Kidney (tissue), 14 donors: ENCODE measurements around the gene RNASEH2A. TPM values are rescaled to one million over a fixed set of nuclear protein-coding genes. Genes with fewer than 3 reads are reported as not detected.

Source experiments
- DNase-seq, 5 donors: peaks; one replicate each; pipeline ENCODE4 v3.0.0-alpha.2; 2013 to 2020
- FAIRE-seq: peaks from 2 replicates; lab custom pipeline; 2012; peaks lifted over from hg19 to GRCh38; lab: Jason Lieb, UNC
- H3K27ac ChIP-seq, 2 donors: one replicate each; pipeline ENCODE4 v1.7.0; 2013; ENCODE audit warnings: low read depth in 2 of 2, low read length in 2 of 2, inconsistent platforms in 1 of 2
- H3K27me3 ChIP-seq: one replicate; pipeline ENCODE4 v1.7.1; 2013; ENCODE audit warnings: low read length, inconsistent platforms; ENCODE audit not compliant: control insufficient read depth, insufficient read depth
- H3K36me3 ChIP-seq, 3 donors: one replicate each; pipeline versions ENCODE4 v1.7.0 to v1.7.1; 2013; ENCODE audit warnings: low read length in 3 of 3, control low read depth in 1 of 3, inconsistent platforms in 1 of 3; ENCODE audit not compliant: insufficient read depth in 3 of 3, control insufficient read depth in 2 of 3
- H3K4me1 ChIP-seq, 3 donors: one replicate each; pipeline versions ENCODE4 v1.7.0 to v1.7.1; 2013; ENCODE audit warnings: low read length in 3 of 3, inconsistent platforms in 1 of 3, low read depth in 1 of 3; ENCODE audit not compliant: control insufficient read depth in 2 of 3, insufficient read depth in 2 of 3
- H3K4me3 ChIP-seq, 3 donors: one replicate each; pipeline versions ENCODE4 v1.7.0 to v1.8.1; 2013; ENCODE audit warnings: low read length in 3 of 3, control low read depth in 1 of 3, inconsistent platforms in 1 of 3
- H3K9ac ChIP-seq, 3 donors: one replicate each; pipeline versions ENCODE4 v1.7.0 to v1.7.1; 2013; ENCODE audit warnings: low read length in 3 of 3, control low read depth in 1 of 3, inconsistent platforms in 1 of 3
- H3K9me3 ChIP-seq, 3 donors: one replicate each; pipeline versions ENCODE4 v1.7.0 to v1.7.1; 2013; ENCODE audit warnings: low read length in 3 of 3, control low read depth in 1 of 3, inconsistent platforms in 1 of 3; ENCODE audit not compliant: control insufficient read depth in 2 of 3, insufficient read depth in 1 of 3
- CTCF ChIP-seq: IDR thresholded peaks from 3 replicates; pipeline ENCODE4 v1.5.1; 2012; ENCODE audit warnings: mild to moderate bottlenecking, moderate library complexity, borderline replicate concordance; ENCODE audit not compliant: insufficient read depth; ENCODE audit errors: extremely low read depth
- intact Hi-C: fragments of 100-400 bp; cut with DNase I; formaldehyde crosslinking; loops from one replicate; pipeline ENCODE4 v1.11.1; 2022
- microRNA-seq: library from miRNA; unstranded; fragments of <30 nt; microRNA quantifications from one replicate; pipeline ENCODE4 v1.2.0, GENCODE V29; 2020
- polyA plus RNA-seq: library from polyadenylated mRNA; stranded (reverse); fragments of 350-450 nt; fragmentation: Illumina TruSeq; extraction: RNeasy Lipid Tissue Mini Kit (QIAGEN cat#74804); gene quantifications from one replicate; pipeline ENCODE4 v1.2.3, GENCODE V29; 2014; ENCODE audit warnings: low read depth, low replicate concordance; ENCODE audit not compliant: insufficient read depth
- total RNA-seq: library from RNA; stranded (reverse); fragmentation: NEBNext Ultra II Directional; extraction: Animal tissue kit (Norgen Biotek cat#: 25700); gene quantifications from one replicate; pipeline ENCODE4 v1.2.1, GENCODE V29; 2021
- donor health status: control.
- donor health status: control.
- donor health status: control.
- donor health status: control.
- donor health status: control.
- donor health status: DM: yes; HTN: yes; CAD: no.
- donor health status: Normal renal cell carcinoma (clear cell type).

The RNASEH2A gene
- total and polyA plus RNA-seq, 2 donors from 2014 or later, result 1.3 to 7.9 TPM

- H3K36me3 ChIP-seq, result no peaks in the 10 kb centered on the region
- no peak for FAIRE-seq
Observed at GRCh38 chr19:12859546-12859945, 53.2 kb downstream of the RNASEH2A start.

More at GRCh38 chr19:12859546-12859945, 53.2 kb downstream of the RNASEH2A start:
- intact Hi-C loops, result no loop called here
- Histone ChIP-seq H3K4me3 (no peak overlapping the region), H3K27me3 (no peaks in the 10 kb centered on the region), H3K9ac (no peak overlapping the region), H3K4me1 (no peaks in the 10 kb centered on the region), H3K9me3 (no peaks in the 10 kb centered on the region), H3K27ac (no peak overlapping the region)
- DNase-seq, result no peak
- TF ChIP-seq CTCF, result no peak

Small RNA genes lying within 50 kb of the gene (microRNA-seq; reads per million reads assigned to microRNA genes)
- gene MIR5684 (not detected), gene MIR6794 (not detected)

Other genes starting within 250 kb of the RNASEH2A start
- gene ZNF490, start 195.8 kb upstream of the RNASEH2A start, total RNA-seq, result 14.3 TPM
- 1.0 TPM for gene ZNF490, start 195.8 kb upstream of the RNASEH2A start, polyA plus RNA-seq
- gene ZNF791, start 195.7 kb upstream of the RNASEH2A start, total RNA-seq, result 34.7 TPM
- 6.5 TPM for gene ZNF791, start 195.7 kb upstream of the RNASEH2A start, polyA plus RNA-seq
- 90.5 TPM for gene MAN2B1, start 139.8 kb upstream of the RNASEH2A start, total RNA-seq
- 63.9 TPM for gene MAN2B1, start 139.8 kb upstream of the RNASEH2A start, polyA plus RNA-seq
- 10.5 TPM for gene WDR83, start 139.8 kb upstream of the RNASEH2A start, total RNA-seq
- 21.2 TPM for gene WDR83, start 139.8 kb upstream of the RNASEH2A start, polyA plus RNA-seq
- 75.9 TPM for gene DHPS, start 124.7 kb upstream of the RNASEH2A start, total RNA-seq
- 61.3 TPM for gene DHPS, start 124.7 kb upstream of the RNASEH2A start, polyA plus RNA-seq
- not detected for gene GNG14, start 118.6 kb upstream of the RNASEH2A start, total RNA-seq
- gene GNG14, start 118.6 kb upstream of the RNASEH2A start, polyA plus RNA-seq, result not detected
- gene FBXW9, start 110.0 kb upstream of the RNASEH2A start, total RNA-seq, result 11.4 TPM
- gene FBXW9, start 110.0 kb upstream of the RNASEH2A start, polyA plus RNA-seq, result 14.9 TPM
- gene TNPO2, start 82.7 kb upstream of the RNASEH2A start, total RNA-seq, result 62.7 TPM
- 20.5 TPM for gene TNPO2, start 82.7 kb upstream of the RNASEH2A start, polyA plus RNA-seq
- 135 TPM for gene TRIR, start 71.9 kb upstream of the RNASEH2A start, total RNA-seq
- 321 TPM for gene TRIR, start 71.9 kb upstream of the RNASEH2A start, polyA plus RNA-seq
- gene GET3, start 69.1 kb upstream of the RNASEH2A start, total RNA-seq, result 71.3 TPM
- gene GET3, start 69.1 kb upstream of the RNASEH2A start, polyA plus RNA-seq, result 132 TPM
- not detected for gene BEST2, start 54.8 kb upstream of the RNASEH2A start, total RNA-seq
- not detected for gene BEST2, start 54.8 kb upstream of the RNASEH2A start, polyA plus RNA-seq
- 58.1 TPM for gene HOOK2, start 31.0 kb upstream of the RNASEH2A start, total RNA-seq
- 41.8 TPM for gene HOOK2, start 31.0 kb upstream of the RNASEH2A start, polyA plus RNA-seq
- 128 TPM for gene JUNB, start 15.1 kb upstream of the RNASEH2A start, total RNA-seq
- gene JUNB, start 15.1 kb upstream of the RNASEH2A start, polyA plus RNA-seq, result 142 TPM
- 171 TPM for gene PRDX2, start 4.8 kb upstream of the RNASEH2A start, total RNA-seq
- gene PRDX2, start 4.8 kb upstream of the RNASEH2A start, polyA plus RNA-seq, result 664 TPM
- gene THSD8, start 4.5 kb upstream of the RNASEH2A start, total RNA-seq, result 3.2 TPM
- gene THSD8, start 4.5 kb upstream of the RNASEH2A start, polyA plus RNA-seq, result 10.0 TPM
- not detected for gene RTBDN, start 28.0 kb downstream of the RNASEH2A start, total RNA-seq
- gene RTBDN, start 28.0 kb downstream of the RNASEH2A start, polyA plus RNA-seq, result not detected
- 0.35 TPM for gene MAST1, start 31.9 kb downstream of the RNASEH2A start, total RNA-seq
- 0.39 TPM for gene MAST1, start 31.9 kb downstream of the RNASEH2A start, polyA plus RNA-seq
- 34.7 TPM for gene DNASE2, start 74.9 kb downstream of the RNASEH2A start, total RNA-seq
- gene DNASE2, start 74.9 kb downstream of the RNASEH2A start, polyA plus RNA-seq, result 50.9 TPM
- gene KLF1, start 80.6 kb downstream of the RNASEH2A start, total RNA-seq, result not detected
- gene KLF1, start 80.6 kb downstream of the RNASEH2A start, polyA plus RNA-seq, result not detected
- gene GCDH, start 84.6 kb downstream of the RNASEH2A start, total RNA-seq, result 21.9 TPM
- 45.6 TPM for gene GCDH, start 84.6 kb downstream of the RNASEH2A start, polyA plus RNA-seq
- gene SYCE2, start 112.7 kb downstream of the RNASEH2A start, total RNA-seq, result not detected
- gene SYCE2, start 112.7 kb downstream of the RNASEH2A start, polyA plus RNA-seq, result not detected
- 48.0 TPM for gene FARSA, start 127.1 kb downstream of the RNASEH2A start, total RNA-seq
- 58.2 TPM for gene FARSA, start 127.1 kb downstream of the RNASEH2A start, polyA plus RNA-seq
- 1,087 TPM for gene CALR, start 132.0 kb downstream of the RNASEH2A start, total RNA-seq
- 1,037 TPM for gene CALR, start 132.0 kb downstream of the RNASEH2A start, polyA plus RNA-seq
- gene RAD23A, start 139.3 kb downstream of the RNASEH2A start, total RNA-seq, result 79.2 TPM
- 105 TPM for gene RAD23A, start 139.3 kb downstream of the RNASEH2A start, polyA plus RNA-seq
- 18.4 TPM for gene GADD45GIP1, start 150.6 kb downstream of the RNASEH2A start, total RNA-seq
- gene GADD45GIP1, start 150.6 kb downstream of the RNASEH2A start, polyA plus RNA-seq, result 71.3 TPM
- gene DAND5, start 163.0 kb downstream of the RNASEH2A start, total RNA-seq, result not detected
- not detected for gene DAND5, start 163.0 kb downstream of the RNASEH2A start, polyA plus RNA-seq
- 65.0 TPM for gene NFIX, start 188.9 kb downstream of the RNASEH2A start, total RNA-seq
- 4.3 TPM for gene NFIX, start 188.9 kb downstream of the RNASEH2A start, polyA plus RNA-seq